ENCODE measurements around the gene VAMP8.

The VAMP8 gene

DNA sequence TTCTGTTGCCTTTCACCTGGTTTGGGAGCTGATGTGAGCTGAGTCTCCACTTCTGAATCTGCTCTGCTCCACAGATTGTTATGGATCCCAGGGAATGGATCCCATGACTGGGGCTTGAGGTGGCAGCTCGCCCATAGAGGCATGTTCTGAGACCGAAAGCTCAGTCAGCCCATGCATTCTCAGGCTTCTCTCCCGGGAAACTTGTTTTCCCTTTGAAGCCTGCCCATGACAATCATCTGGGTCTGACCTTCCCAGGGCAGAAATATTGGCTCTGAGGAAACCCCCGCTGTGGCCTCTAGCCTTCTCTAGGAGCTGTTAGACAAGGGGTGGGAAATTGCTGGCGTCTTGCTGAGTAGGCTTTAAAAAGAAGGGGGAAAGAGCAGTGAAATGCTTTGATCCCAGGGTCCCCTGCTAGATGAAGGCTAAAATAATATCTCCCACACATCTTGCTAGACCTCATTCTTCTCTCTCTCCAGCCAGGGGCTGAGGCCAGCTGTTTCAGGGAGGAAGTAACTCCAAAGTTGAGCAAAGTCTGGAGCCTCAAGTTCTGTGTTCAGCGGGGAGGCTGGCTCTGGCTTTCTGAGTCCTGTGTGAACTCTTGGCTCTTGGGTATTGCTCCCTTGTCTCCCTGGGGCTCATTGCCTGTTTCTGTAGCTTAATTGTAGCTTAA is 2.0 kb downstream of the VAMP8 start:
- Histone ChIP-seq H3K36me3 (peaks cover 0 to 7% (median 0%) of the 10 kb centered on the region in 3 donors), H3K9me3 (no peaks in the 10 kb centered on the region), H3K27me3 (no peaks in the 10 kb centered on the region), H3K4me3 (no peak overlapping the region), H3K27ac (peak overlapping the region; percentile 50 to 55), H3K4me1 (peaks cover 0 to 26% (median 10%) of the 10 kb centered on the region in 4 donors)
- peak in 1 of 2 donors; percentile 68 for DNase-seq
- TF ChIP-seq, protein P1, sequence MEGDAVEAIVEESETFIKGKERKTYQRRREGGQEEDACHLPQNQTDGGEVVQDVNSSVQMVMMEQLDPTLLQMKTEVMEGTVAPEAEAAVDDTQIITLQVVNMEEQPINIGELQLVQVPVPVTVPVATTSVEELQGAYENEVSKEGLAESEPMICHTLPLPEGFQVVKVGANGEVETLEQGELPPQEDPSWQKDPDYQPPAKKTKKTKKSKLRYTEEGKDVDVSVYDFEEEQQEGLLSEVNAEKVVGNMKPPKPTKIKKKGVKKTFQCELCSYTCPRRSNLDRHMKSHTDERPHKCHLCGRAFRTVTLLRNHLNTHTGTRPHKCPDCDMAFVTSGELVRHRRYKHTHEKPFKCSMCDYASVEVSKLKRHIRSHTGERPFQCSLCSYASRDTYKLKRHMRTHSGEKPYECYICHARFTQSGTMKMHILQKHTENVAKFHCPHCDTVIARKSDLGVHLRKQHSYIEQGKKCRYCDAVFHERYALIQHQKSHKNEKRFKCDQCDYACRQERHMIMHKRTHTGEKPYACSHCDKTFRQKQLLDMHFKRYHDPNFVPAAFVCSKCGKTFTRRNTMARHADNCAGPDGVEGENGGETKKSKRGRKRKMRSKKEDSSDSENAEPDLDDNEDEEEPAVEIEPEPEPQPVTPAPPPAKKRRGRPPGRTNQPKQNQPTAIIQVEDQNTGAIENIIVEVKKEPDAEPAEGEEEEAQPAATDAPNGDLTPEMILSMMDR (IDR thresholded peaks at IDR 0.05): no peak
- intact Hi-C loops (cut with DNase I; ENCODE audit: low total_unique reads): no loop called here

DNA sequence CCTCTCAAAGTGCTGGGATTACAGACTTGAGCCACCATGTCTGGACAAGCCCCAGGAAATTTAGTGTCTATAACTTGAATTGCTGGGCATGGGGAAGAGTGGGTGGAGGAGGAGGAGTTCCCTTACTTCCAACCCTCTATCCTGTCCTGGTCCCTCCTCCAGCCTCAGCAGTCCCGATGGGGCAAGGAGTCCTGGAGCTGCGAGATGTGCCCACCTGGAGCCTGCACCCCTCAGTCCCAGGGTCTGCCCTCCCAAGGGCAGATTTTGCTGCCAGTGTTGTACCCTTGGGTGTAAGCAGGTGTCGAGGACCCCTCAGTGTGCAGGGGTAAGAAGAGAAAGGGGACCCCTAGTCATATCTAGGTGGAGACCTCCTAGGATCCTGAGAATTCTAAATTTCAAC is 2.8 kb downstream of the VAMP8 start:
- intact Hi-C loops (cut with DNase I; ENCODE audit: low total_unique reads): no loop called here
- Histone ChIP-seq H3K36me3 (peaks cover 0 to 7% (median 0%) of the 10 kb centered on the region in 3 donors), H3K4me1 (peaks cover 0 to 34% (median 17%) of the 10 kb centered on the region in 4 donors), H3K27me3 (no peaks in the 10 kb centered on the region), H3K9me3 (no peaks in the 10 kb centered on the region), H3K27ac (peak overlapping the region in 1 of 2 donors; percentile 50), H3K4me3 (no peak overlapping the region)
- TF ChIP-seq, protein P1 (IDR thresholded peaks at IDR 0.05): no peak
- no peak for DNase-seq

DNA sequence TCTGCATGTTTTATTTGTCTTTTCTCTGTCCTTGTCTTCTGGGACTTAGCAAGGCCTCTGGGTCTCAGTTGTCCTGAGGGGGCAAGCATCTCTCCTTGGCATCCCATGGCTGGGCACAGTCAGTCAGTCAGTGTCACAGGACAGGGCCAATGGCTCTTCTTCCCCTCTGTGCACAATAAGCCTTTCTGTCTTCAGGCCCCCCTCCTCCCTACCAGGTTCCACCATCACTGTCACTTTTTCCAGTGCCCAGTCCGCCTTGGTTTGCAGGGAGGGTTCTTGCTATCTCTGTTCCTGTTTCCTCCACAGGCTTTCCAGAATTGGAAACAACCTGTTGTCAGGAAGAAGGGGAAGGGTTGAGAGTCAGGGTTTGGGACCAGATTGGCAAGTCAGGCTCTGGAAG is 5.1 kb downstream of the VAMP8 start:
- Histone ChIP-seq H3K36me3 (peaks cover 0 to 7% (median 0%) of the 10 kb centered on the region in 3 donors), H3K4me1 (peaks cover 0 to 51% (median 21%) of the 10 kb centered on the region in 4 donors), H3K4me3 (no peak overlapping the region), H3K27me3 (no peaks in the 10 kb centered on the region), H3K27ac (no peak overlapping the region), H3K9me3 (no peaks in the 10 kb centered on the region)
- DNase-seq: no peak
- intact Hi-C loops (cut with DNase I; ENCODE audit: low total_unique reads): no loop called here
- TF ChIP-seq, protein P1 (IDR thresholded peaks at IDR 0.05): no peak

DNA sequence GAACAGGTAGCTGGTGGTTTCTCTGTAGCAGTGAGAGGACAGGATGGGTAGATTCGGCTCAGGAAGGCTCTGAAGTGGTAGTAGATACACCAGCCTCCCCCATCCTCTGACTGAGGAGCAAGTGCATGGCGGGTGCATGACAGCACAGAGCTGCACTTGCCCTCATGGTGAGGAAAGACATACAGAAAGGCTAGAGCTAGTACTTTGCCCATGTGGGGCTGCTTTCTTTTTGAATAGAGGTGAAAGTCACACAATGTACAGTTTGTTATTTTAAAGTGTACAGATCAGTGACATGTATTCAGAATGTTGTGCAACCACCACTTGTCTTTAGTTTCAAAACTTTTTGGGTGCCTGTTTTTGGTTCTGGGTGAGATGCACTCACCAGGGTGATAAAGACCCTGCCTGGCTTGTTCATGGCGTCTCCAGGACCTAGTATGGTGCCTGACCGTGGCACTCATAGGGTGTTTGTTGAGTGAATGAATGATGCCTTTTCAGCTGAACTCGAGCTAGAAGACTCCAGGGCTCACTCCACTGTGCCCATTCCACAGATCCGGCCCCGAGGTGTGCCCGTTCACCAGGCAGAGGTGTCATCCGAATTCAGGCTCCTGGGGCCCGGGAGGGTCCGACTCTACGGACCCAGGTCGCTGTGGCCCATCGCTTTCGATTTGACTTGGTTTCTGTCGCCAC is 6.4 kb downstream of the VAMP8 start:
- no peaks in the 10 kb centered on the region for H3K9me3 ChIP-seq
- H3K4me1 ChIP-seq: peaks cover 0 to 57% (median 23%) of the 10 kb centered on the region in 4 donors
- DNase-seq: no peak
- peak overlapping the region; percentile 82 to 84 for H3K27ac ChIP-seq
- TF ChIP-seq, protein P1 (IDR thresholded peaks at IDR 0.05): no peak
- H3K27me3 ChIP-seq: no peaks in the 10 kb centered on the region
- peak overlapping the region; percentile 64 to 83 for H3K4me3 ChIP-seq
- peaks cover 0 to 7% (median 0%) of the 10 kb centered on the region in 3 donors for H3K36me3 ChIP-seq
- intact Hi-C loops (cut with DNase I; ENCODE audit: low total_unique reads): no loop called here

DNA sequence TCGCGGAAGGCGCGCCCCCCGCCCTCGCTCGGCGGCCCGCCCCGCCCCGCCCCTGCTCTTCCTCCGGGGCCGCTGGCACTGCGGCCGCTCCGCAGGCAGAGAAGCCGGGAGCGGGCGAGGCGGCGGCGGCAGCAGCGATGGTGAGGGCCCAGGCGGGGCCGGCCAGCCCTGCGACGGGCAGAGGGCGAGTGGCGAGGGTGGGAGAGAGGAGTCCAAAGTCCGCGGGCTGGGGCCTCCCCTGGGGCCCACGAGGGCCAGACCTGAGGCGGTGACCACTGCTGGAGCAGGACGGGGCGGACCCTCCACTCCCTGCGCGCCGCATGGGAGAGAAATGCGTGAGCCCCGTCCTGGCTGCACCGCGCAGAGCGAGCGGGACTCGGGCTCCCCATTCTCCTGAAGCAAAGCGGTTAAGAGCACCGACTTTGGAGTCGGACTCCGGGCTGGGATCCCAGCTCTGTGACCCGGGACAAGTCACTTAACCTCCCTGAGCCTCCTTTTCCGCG is 7.0 kb downstream of the VAMP8 start, which contains the start of gene VAMP5:
Gene VAMP5, plus strand, starts transcription at position 78 of the 503 bp plus-strand sequence. Its CDS starts 60 bp downstream, at position 138.
- Histone ChIP-seq H3K27me3 (no peaks in the 10 kb centered on the region), H3K4me3 (peak within 1 kb of the TSS; percentile 64 to 83), H3K9me3 (no peaks in the 10 kb centered on the region), H3K36me3 (peaks cover 0 to 7% (median 0%) of the 10 kb centered on the region in 3 donors), H3K27ac (peak within 1 kb of the TSS; percentile 82 to 84), H3K4me1 (peaks cover 0 to 57% (median 26%) of the 10 kb centered on the region in 4 donors)
- TF ChIP-seq, protein P1 (IDR thresholded peaks at IDR 0.05): no peak
- intact Hi-C loops (cut with DNase I; ENCODE audit: low total_unique reads): no loop called here
- DNase-seq: no peak

Measured in tibial artery (tissue), 4 donors.